Raji (cell line): Measurements from ENCODE around the gene CSTB.

Experiments
- POLR2A ChIP-seq: IDR thresholded peaks from 2 replicates; pipeline ENCODE4 v1.6.1; 2011; ENCODE audit warnings: low read depth, low read length, control low read depth; ENCODE audit not compliant: insufficient read depth

Gene CSTB

GRCh38 chr21:43752758-43753438, 23.2 kb downstream of the CSTB start:
- no peak for TF ChIP-seq POLR2A

DNA sequence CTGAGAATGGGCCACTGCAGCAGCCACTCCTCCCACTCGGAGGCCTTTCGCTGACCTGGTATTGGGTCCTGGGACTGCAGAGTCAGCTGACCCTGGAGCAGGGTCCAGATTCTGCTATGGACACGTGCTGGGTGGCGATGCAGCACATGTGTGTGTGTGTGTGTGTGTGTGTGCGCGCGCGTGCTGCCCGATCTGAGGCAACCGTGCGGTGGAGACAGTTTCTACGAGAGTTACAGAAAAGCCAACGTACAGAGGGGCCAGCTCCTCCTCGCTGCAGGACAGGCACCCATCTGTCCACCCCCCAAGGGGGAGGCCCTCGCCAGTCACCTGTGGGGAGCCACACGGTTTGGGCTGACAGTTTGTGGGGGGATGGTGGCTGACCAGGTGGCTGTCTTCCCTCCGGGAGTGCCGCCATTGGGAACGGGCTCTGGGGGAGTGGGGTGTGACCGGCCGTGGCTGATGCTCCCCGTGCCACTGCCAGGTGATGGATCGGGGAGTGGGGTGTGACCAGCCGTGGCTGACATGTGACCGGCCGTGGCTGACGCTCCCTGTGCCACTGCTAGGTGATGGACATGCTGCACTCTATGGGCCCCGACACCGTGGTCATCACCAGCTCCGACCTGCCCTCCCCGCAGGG, 24.0 kb downstream of the CSTB start:
- no peak for TF ChIP-seq POLR2A

GRCh38 chr21:43750339-43751033, 25.6 kb downstream of the CSTB start:
- TF ChIP-seq POLR2A, result no peak

GRCh38 chr21:43749651-43750262, 26.4 kb downstream of the CSTB start:
- TF ChIP-seq POLR2A, result no peak

DNA sequence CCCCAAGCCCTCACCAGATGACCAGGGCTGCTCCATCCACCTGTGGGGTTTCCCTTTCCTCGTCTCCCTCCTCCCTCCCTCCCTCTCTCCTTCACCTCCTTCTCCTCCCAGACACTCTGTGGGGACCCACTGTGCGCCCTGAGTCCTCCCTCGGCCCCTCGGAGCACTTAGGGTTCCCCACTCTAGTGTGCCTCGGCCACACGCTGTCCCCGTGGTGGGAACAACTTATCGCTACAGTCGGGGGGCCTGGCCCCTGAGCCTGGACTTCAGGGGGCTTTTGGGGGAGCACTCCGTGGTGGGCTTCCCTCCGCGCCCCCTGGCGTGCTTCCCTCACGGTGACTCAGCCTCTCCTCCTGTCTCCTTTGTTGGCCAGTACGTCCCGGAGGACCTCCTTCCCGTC, 27.5 kb downstream of the CSTB start:
- no peak for TF ChIP-seq POLR2A

- no peak for TF ChIP-seq POLR2A
Measured at GRCh38 chr21:43745772-43746517, 30.2 kb downstream of the CSTB start.

- no peak for TF ChIP-seq POLR2A
Measured at GRCh38 chr21:43744725-43745124, 31.4 kb downstream of the CSTB start.

GRCh38 chr21:43743947-43744346, 32.2 kb downstream of the CSTB start:
- no peak for TF ChIP-seq POLR2A

- TF ChIP-seq POLR2A, result no peak
Measured at GRCh38 chr21:43741423-43742096, 34.5 kb downstream of the CSTB start.

- TF ChIP-seq POLR2A, result no peak
Measured at GRCh38 chr21:43740497-43741156, 35.5 kb downstream of the CSTB start.

DNA sequence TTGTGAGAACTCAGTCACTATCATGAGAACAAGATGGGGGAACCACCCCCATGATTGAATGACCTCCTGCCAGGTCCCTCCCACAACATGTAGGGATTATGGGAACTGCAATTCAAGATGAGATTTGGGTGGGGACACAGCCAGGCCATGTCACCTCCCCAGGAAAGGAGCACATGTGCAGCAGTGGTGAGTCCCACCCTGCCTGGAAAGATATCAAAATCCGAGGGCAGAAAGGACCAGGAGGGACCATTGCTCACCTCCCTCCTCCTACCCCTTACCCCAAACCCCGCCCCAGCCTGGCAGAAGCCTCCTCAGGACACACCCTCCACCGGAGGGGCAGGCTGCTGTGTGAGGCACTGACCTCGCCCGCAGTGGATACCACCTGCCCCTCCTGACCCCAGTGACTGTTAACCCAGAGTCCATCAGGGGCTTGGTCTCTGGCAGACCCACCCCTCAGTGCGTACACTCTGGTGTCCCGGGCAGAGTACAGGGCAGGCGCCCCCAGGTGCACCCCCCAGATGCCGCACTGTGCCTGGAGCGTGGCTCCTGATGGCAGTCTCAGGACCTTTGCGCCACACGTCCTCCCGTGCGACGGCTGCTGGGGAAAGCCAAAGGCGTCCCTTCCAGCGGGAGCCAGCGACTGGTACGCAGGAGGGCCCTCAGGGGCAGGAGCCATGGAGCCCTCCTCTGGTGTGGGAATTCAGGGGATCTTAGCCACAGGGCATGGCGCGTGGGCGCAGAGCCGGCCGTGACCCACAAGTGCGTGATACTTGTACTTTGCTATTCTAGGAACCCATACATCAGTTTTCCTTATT, 36.3 kb downstream of the CSTB start:
- no peak for TF ChIP-seq POLR2A

DNA sequence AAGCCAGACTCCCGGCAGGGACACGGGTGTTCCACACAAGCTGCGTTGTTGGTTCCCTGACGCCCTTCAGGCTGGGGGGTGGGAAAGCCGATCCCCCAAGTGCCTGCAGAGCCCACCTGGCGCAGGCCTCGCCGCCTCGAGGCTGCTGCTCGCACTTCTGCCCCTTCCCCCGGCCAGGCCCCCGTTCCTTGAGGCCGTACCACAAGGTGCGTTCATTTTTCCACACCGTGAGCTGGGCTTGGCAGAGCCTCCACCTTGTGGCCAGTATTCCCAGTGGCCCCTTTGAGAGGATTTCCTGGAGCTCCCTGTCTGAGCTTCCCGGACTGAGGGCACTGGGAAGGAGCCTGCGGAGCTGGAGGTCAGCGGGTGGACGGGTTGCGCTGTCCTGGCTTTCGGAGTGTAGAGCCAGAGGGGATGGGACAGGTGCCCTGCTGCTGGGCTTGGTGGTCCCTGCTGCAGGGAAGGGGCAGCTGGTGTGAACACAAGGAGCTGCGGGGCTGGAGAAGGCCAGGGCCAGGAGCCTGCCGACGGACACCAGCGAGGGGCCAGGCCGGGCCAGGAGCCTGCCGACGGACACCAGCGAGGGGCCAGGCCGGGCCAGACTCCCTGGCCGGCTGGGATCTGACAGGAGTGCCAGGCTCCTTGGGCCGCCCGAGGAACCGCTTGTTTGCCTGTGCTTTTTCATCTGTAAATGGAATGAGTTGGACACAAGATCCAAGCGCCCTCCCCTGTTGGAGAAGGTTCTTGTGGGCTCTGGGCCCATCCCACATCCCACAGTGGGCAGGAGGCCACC, 38.8 kb downstream of the CSTB start:
- no peak for TF ChIP-seq POLR2A
